A549 (cell line): Measurements from ENCODE around the gene GNG2.

Experiments used
- BHLHE40 ChIP-seq: IDR thresholded peaks from 2 replicates; pipeline ENCODE4 v1.6.1; 2012; ENCODE audit warnings: low read depth, low read length, inconsistent platforms
- CBX2 ChIP-seq: fragments of 200-600 bp; sonication (generic); IDR thresholded peaks from 2 replicates; pipeline ENCODE4 v1.6.1; 2016; ENCODE audit warnings: low read depth, mild to moderate bottlenecking, borderline replicate concordance
- EP300 ChIP-seq, 2 experiments: fragments of >200 bp; sonication (Bioruptor Twin); formaldehyde crosslinking; IDR thresholded peaks; 2 replicates in 1 of 2; 3 replicates in 1 of 2; pipeline ENCODE4 v1.6.1; 2016 to 2017
- ESRRA ChIP-seq: fragments of 150-350 bp; IDR thresholded peaks from 2 replicates; pipeline ENCODE4 v1.6.1; 2014; ENCODE audit warnings: mild to moderate bottlenecking, low read length, borderline replicate concordance
- POLR2A ChIP-seq: IDR thresholded peaks from 2 replicates; pipeline ENCODE4 v1.6.1; 2012; ENCODE audit warnings: mild to moderate bottlenecking, low read length
- SREBF2 ChIP-seq: fragments of 450-650 bp; IDR thresholded peaks from 2 replicates; pipeline ENCODE4 v1.6.1; 2014; ENCODE audit warnings: mild to moderate bottlenecking, moderate library complexity
- TF ChIP-seq, protein P1 (sequence below): fragments of >200 bp; sonication (Bioruptor Twin); formaldehyde crosslinking; IDR thresholded peaks from 3 replicates; pipeline ENCODE4 v1.5.1; 2016
- TF ChIP-seq, protein P2 (sequence below): fragments of >200 bp; sonication (Bioruptor Twin); formaldehyde crosslinking; IDR thresholded peaks from 3 replicates; pipeline ENCODE4 v1.6.1; 2016

DNA sequence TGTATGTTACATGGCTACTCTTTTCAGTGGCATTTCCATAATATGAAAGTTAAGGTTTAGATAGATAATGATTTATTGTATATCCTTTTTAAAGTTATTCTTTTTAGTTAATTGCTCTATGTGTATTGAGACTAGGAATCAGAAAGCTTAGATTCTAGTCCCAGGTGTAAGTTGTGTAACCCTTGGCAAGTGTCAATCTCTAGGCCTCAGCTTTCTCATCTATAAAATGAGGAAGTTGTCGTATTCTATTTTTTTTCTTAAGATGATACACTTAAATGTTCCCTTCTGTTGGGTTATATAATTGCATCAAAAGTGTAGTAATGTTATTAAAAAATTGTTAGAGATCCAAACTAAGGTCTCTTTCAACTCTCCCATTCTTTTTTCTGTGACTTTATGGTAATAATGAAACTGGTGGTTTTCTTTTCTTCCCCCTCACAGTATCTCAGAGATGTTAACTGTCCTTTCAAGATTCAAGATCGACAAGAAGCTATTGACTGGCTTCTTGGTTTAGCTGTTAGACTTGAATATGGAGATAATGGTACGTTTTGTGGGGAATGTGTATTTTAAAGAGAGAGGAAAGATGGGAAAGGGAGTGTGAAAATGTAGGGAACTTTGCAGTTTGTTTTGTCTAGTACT is 133.0 kb downstream of the GNG2 start:
- TF ChIP-seq, protein P1, sequence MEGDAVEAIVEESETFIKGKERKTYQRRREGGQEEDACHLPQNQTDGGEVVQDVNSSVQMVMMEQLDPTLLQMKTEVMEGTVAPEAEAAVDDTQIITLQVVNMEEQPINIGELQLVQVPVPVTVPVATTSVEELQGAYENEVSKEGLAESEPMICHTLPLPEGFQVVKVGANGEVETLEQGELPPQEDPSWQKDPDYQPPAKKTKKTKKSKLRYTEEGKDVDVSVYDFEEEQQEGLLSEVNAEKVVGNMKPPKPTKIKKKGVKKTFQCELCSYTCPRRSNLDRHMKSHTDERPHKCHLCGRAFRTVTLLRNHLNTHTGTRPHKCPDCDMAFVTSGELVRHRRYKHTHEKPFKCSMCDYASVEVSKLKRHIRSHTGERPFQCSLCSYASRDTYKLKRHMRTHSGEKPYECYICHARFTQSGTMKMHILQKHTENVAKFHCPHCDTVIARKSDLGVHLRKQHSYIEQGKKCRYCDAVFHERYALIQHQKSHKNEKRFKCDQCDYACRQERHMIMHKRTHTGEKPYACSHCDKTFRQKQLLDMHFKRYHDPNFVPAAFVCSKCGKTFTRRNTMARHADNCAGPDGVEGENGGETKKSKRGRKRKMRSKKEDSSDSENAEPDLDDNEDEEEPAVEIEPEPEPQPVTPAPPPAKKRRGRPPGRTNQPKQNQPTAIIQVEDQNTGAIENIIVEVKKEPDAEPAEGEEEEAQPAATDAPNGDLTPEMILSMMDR = no peak
- TF ChIP-seq BHLHE40 (no peak), ESRRA (no peak), CBX2 (no peak), POLR2A (no peak), SREBF2 (no peak), EP300 (IDR thresholded peaks at IDR 0.05) (no peak)
- TF ChIP-seq, protein P2, sequence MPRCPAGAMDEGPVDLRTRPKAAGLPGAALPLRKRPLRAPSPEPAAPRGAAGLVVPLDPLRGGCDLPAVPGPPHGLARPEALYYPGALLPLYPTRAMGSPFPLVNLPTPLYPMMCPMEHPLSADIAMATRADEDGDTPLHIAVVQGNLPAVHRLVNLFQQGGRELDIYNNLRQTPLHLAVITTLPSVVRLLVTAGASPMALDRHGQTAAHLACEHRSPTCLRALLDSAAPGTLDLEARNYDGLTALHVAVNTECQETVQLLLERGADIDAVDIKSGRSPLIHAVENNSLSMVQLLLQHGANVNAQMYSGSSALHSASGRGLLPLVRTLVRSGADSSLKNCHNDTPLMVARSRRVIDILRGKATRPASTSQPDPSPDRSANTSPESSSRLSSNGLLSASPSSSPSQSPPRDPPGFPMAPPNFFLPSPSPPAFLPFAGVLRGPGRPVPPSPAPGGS = no peak
